Gastroesophageal sphincter (tissue), 4 donors: Measurements from ENCODE around the gene UGT1A3. TPM values are rescaled to one million over a fixed set of nuclear protein-coding genes. Genes with fewer than 3 reads are reported as not detected.

Experiments used
- ATAC-seq: fragments of 150-250 bp; one replicate; pipeline ENCODE4 v1.9.1; 2016; ENCODE audit warnings: mild to moderate bottlenecking, moderate library complexity
- H3K27ac ChIP-seq, 4 donors: fragments of 200-600 bp; sonication (generic) in 3 of 4; 1 replicate in 3 of 4; 2 replicates in 1 of 4; pipeline ENCODE4 v1.5.1; 2016 to 2019
- H3K27me3 ChIP-seq: fragments of 200-600 bp; sonication (generic); one replicate; pipeline ENCODE4 v1.5.1; 2019
- H3K36me3 ChIP-seq, 2 donors: fragments of 200-600 bp; sonication (generic); one replicate each; pipeline ENCODE4 v1.5.1; 2019; ENCODE audit warnings: control low read depth in 1 of 2
- H3K4me1 ChIP-seq, 3 donors: fragments of 200-600 bp; sonication (generic); 1 replicate in 2 of 3; 2 replicates in 1 of 3; pipeline ENCODE4 v1.5.1; 2016 to 2019; ENCODE audit warnings: control low read depth in 2 of 3
- H3K4me3 ChIP-seq, 2 donors: fragments of 200-600 bp; sonication (generic); one replicate each; pipeline ENCODE4 v1.5.1; 2019; ENCODE audit warnings: mild to moderate bottlenecking in 1 of 2, moderate library complexity in 1 of 2
- H3K9me3 ChIP-seq, 3 donors: fragments of 200-600 bp; sonication (generic); one replicate each; pipeline ENCODE4 v1.5.1; 2017 to 2019; ENCODE audit warnings: control low read depth in 2 of 3
- EP300 ChIP-seq: sonication (generic); formaldehyde crosslinking; IDR thresholded peaks from one replicate; pipeline ENCODE4 v1.6.1; 2017; ENCODE audit warnings: antibody characterized with exemption, mild to moderate bottlenecking
- POLR2A ChIP-seq, 2 donors: fragments of 450-650 bp; IDR thresholded peaks; one replicate each; pipeline ENCODE4 v1.6.1; 2017; ENCODE audit warnings: antibody characterized with exemption in 2 of 2, mild to moderate bottlenecking in 2 of 2, moderate library complexity in 1 of 2
- POLR2AphosphoS5 ChIP-seq: sonication (generic); formaldehyde crosslinking; IDR thresholded peaks from one replicate; pipeline ENCODE4 v1.6.1; 2017; ENCODE audit warnings: antibody characterized with exemption
- WGBS, 2 donors: methylation state at CpG; one replicate each; pipeline ENCODE4 v1.1.5; 2018; ENCODE audit warnings: low coverage in 1 of 2; 5-methylcytosine and 5-hydroxymethylcytosine counted together
- total RNA-seq, 4 donors: library from RNA; depleted of rRNA; stranded (reverse); fragments of >200 nt; gene quantifications; one replicate each; pipeline ENCODE4 v1.1.0, GENCODE V29; 2016
- TF ChIP-seq, protein P1 (sequence below), 4 experiments: fragments of 200-600 bp in 2 of 4; fragments of 450-650 bp in 2 of 4; sonication (generic) in 1 of 4; IDR thresholded peaks; one replicate each; pipeline ENCODE4 v1.5.1; 2017 to 2019; ENCODE audit warnings: antibody characterized with exemption in 4 of 4, mild to moderate bottlenecking in 2 of 4, moderate library complexity in 2 of 4

UGT1A3 gene
- total RNA-seq, 4 donors from 2014 or later = not detected

DNA sequence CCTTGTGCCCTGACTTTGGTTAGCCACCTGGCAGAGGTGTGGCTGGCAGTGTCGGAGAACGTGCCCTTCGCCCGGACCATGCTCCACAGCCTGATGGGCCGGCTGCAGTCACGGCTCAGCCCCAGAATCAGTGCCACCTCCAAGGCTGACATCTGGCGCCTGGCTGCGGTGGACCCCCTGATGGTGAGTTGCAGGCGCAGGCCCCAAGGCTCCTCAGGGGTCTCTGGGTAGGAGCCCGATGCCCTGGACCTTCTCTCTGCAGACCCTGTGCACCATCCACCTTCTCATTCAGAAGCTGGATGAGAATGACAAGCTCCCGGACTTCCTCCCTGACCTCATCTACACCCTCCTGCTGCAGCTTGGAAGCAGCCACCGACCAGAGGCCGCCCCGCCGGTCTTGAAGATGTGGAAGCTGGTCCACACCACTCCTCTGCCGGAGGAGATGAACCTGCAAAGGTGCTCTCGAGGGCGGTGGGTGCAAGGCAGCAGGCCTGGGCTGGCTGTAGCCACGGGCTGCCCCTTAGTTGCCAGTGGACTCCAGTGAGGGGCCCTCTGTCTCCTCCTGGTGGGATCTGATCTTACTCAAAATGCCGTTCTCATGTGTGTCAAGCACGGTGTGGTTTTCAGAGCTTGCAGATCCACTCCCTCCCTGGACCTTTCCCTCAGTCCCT is 93.4 kb downstream of the UGT1A3 start:
- no peaks in the 10 kb centered on the region for H3K4me1 ChIP-seq
- peaks cover 6% of the 10 kb centered on the region for H3K27me3 ChIP-seq
- ATAC-seq = no peak
- H3K9me3 ChIP-seq = peaks cover 0 to 6% (median 0%) of the 10 kb centered on the region in 3 donors
- no peak overlapping the region for H3K27ac ChIP-seq
- no peak overlapping the region for H3K4me3 ChIP-seq
- TF ChIP-seq POLR2A (IDR thresholded peaks at IDR 0.05) = no peak
- no peak for TF ChIP-seq POLR2AphosphoS5
- no peak for TF ChIP-seq EP300
- TF ChIP-seq, protein P1, sequence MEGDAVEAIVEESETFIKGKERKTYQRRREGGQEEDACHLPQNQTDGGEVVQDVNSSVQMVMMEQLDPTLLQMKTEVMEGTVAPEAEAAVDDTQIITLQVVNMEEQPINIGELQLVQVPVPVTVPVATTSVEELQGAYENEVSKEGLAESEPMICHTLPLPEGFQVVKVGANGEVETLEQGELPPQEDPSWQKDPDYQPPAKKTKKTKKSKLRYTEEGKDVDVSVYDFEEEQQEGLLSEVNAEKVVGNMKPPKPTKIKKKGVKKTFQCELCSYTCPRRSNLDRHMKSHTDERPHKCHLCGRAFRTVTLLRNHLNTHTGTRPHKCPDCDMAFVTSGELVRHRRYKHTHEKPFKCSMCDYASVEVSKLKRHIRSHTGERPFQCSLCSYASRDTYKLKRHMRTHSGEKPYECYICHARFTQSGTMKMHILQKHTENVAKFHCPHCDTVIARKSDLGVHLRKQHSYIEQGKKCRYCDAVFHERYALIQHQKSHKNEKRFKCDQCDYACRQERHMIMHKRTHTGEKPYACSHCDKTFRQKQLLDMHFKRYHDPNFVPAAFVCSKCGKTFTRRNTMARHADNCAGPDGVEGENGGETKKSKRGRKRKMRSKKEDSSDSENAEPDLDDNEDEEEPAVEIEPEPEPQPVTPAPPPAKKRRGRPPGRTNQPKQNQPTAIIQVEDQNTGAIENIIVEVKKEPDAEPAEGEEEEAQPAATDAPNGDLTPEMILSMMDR (IDR thresholded peaks at IDR 0.05) = no peak
- H3K36me3 ChIP-seq = no peaks in the 10 kb centered on the region
- no CpG with 5 or more reads among the region's 21 CpGs for WGBS, 2 donors

Other genes starting within 250 kb of the UGT1A3 start
- 10 to 100 TPM; 13.5 to 52.6 (median 18.2) TPM for gene USP40, start 162.3 kb upstream of the UGT1A3 start, total RNA-seq
- not detected for gene UGT1A8, start 111.4 kb upstream of the UGT1A3 start, total RNA-seq
- gene UGT1A10, start 92.6 kb upstream of the UGT1A3 start, total RNA-seq = 1 to 10 TPM in 1 of 4 donors, under 1 TPM in 1, not detected in 2; 0.16 to 1.0 TPM
- not detected for gene UGT1A9, start 57.1 kb upstream of the UGT1A3 start, total RNA-seq
- 1 to 10 TPM in 1 of 4 donors, not detected in 3; 4.6 TPM for gene UGT1A7, start 47.1 kb upstream of the UGT1A3 start, total RNA-seq
- 10 to 100 TPM in 1 of 4 donors, under 1 TPM in 2, not detected in 1; 0.27 to 20.1 (median 0.58) TPM for gene UGT1A6, start 36.2 kb upstream of the UGT1A3 start, total RNA-seq
- gene UGT1A5, start 16.1 kb upstream of the UGT1A3 start, total RNA-seq = not detected
- under 1 TPM in 1 of 4 donors, not detected in 3; 0.13 TPM for gene UGT1A4, start 10.3 kb upstream of the UGT1A3 start, total RNA-seq
- gene UGT1A1, start 31.2 kb downstream of the UGT1A3 start, total RNA-seq = under 1 TPM in 1 of 4 donors, not detected in 3; 0.94 TPM
- not detected for gene MROH2A, start 49.3 kb downstream of the UGT1A3 start, total RNA-seq
- 1 to 10 TPM in 2 of 4 donors, under 1 TPM in 1, not detected in 1; 0.15 to 3.1 (median 2.5) TPM for gene HJURP, start 125.5 kb downstream of the UGT1A3 start, total RNA-seq
- not detected for gene TRPM8, start 188.3 kb downstream of the UGT1A3 start, total RNA-seq